ENCODE data around the gene GTF2F2.

Gene GTF2F2

GRCh38 chr13:45332036-45332830 lies 211.9 kb downstream of the GTF2F2 start:
- peaks cover 96% of the 10 kb centered on the region for H3K4me1 Mint-ChIP-seq
- peak overlapping the region; percentile 95 for H3K27ac Mint-ChIP-seq
- H3K36me3 Mint-ChIP-seq, result peaks cover 31% of the 10 kb centered on the region
- no peaks in the 10 kb centered on the region for H3K27me3 Mint-ChIP-seq
- no peaks in the 10 kb centered on the region for H3K9me3 Mint-ChIP-seq
- H3K4me3 Mint-ChIP-seq, result peak overlapping the region; percentile 11

- peaks cover 96% of the 10 kb centered on the region for H3K4me1 Mint-ChIP-seq
- H3K9me3 Mint-ChIP-seq, result no peaks in the 10 kb centered on the region
- H3K36me3 Mint-ChIP-seq, result peaks cover 33% of the 10 kb centered on the region
- H3K27me3 Mint-ChIP-seq, result no peaks in the 10 kb centered on the region
- H3K4me3 Mint-ChIP-seq, result peak overlapping the region; percentile 61
- no peak overlapping the region for H3K27ac Mint-ChIP-seq
Observed at GRCh38 chr13:45332831-45333219, 212.5 kb downstream of the GTF2F2 start.

GRCh38 chr13:45333251-45333976 lies 213.1 kb downstream of the GTF2F2 start:
- Mint-ChIP-seq H3K9me3 (no peaks in the 10 kb centered on the region), H3K4me1 (peaks cover 98% of the 10 kb centered on the region), H3K27me3 (no peaks in the 10 kb centered on the region), H3K4me3 (peak overlapping the region; percentile 61), H3K27ac (peak overlapping the region; percentile 75), H3K36me3 (peaks cover 35% of the 10 kb centered on the region)
